H4 (cell line): ENCODE results near the gene ADCY5. TPM values are rescaled to one million over a fixed set of nuclear protein-coding genes. Genes with fewer than 3 reads are reported as not detected.
A peak's percentile ranks its signal among the peaks of the same experiment; 100 is the strongest.

ENCODE experiments used
- DNase-seq: peaks from one replicate; pipeline ENCODE4 v3.0.0-alpha.2; 2015; ENCODE audit warnings: low spot score
- total RNA-seq: library from RNA; depleted of rRNA; stranded (reverse); fragments of >200 nt; shearing (Covaris generic); gene quantifications from 2 replicates; pipeline ENCODE4 v1.2.3, GENCODE V29; 2014

Gene ADCY5
- total RNA-seq, 1 experiment from 2014 or later: 0.85 TPM

- no peak for DNase-seq
Observed at GRCh38 chr3:123458255-123458654, 9.4 kb upstream of the ADCY5 start.

DNA sequence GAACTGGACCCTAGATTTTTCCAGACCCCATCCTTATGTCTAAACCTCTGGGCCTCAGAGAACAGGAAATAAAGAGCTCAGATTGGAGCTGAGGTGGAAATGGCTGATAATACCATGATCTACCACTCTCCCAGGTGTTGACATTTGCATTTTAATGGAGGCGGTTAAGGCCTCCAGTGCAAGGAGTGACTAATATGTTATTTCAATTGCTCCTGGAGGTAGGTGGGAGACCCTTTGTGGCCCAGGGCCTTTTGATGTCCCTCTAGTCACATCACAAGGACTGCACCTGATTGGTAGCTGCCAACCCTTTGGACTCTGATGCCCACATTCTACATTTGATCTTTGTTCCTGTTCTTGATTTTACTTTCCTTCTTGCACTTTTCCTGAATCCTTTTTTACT lies 9.0 kb upstream of the ADCY5 start:
- no peak for DNase-seq

DNA sequence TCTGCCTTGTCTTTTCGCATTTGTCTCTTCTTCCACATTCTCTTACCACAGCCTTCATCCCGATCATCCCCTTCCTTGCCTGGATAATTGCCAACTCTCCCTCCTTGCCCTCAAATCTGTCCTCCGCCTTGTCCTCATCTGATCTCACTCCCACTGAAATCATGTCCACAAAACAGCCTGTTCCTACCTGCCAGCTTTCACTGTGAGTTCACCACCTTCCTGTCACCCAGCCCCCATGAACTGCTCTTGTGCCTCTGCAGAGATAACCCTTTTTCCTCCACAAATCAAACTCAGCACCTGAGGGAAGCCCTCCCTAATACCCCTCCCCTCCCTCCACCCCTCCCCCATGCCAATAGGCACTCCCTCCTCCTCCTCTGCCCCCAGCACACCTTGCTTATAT lies 4.8 kb upstream of the ADCY5 start:
- no peak for DNase-seq

DNA sequence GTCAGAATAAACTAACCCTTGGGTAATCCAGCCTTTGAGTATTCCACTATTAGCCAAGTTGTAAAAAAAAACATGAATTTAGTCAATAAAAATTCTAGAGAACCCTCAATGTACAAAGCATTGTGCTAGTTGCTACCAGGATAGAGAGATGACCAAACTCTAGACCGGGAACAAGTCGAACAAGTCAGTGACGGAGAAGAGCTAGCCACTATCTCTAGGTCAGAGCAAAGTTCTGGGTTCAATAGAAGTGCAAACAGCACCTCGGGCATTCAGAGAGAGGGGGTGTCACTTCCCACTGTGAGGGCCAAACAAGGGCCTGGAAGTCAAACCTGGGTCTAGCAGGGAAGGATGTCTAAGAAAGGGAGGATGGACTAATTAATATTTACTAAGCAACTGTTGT lies 2.3 kb upstream of the ADCY5 start:
- DNase-seq: no peak

- DNase-seq: no peak
Observed at GRCh38 chr3:123449997-123450604, 1.2 kb upstream of the ADCY5 start.

DNA sequence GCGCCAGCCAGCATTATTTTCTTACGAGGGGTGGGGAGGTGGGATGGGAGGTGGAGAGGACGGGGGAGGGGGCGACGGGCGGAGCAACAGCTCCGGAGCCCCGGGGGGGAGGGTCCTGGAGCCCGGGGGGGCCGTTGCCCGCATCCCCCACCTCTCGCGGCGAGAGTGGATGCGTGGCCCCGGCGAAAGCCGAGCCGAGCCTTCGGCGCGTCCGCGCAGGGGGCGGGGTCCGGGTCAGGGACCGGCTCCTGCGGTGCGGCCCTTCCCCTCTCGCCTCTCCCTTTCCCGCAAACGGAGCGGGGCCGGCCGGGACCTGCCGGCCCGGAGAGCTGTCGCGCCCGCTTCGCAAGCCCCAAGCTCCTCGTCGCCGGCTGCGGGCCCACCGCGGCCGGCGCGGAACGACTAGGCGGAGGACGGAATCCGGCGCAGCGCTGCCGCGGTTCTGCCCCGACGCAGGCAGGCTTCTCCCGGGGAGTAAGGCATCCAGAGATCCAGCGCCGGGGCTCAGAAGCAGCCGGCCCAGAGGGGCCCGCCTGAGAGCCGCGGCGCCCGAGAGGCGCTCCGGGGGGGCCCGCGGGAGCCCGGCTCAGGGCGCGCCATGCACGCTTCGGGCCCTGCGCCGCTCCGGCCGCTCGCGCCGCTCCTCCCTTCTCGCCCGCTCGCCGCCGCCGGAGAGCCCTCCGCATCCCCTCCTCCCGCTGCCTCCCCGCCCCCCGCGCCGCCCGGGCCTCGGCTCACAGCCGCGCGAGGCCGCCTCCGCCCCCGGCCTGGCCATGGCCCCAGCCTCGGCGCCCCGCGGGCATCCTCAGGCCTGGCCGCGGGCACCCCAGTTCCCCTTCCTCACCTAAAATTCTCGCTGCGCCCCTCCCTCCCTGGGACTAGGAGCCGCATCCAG lies 459 bp upstream of the ADCY5 start:
- no peak for DNase-seq

DNA sequence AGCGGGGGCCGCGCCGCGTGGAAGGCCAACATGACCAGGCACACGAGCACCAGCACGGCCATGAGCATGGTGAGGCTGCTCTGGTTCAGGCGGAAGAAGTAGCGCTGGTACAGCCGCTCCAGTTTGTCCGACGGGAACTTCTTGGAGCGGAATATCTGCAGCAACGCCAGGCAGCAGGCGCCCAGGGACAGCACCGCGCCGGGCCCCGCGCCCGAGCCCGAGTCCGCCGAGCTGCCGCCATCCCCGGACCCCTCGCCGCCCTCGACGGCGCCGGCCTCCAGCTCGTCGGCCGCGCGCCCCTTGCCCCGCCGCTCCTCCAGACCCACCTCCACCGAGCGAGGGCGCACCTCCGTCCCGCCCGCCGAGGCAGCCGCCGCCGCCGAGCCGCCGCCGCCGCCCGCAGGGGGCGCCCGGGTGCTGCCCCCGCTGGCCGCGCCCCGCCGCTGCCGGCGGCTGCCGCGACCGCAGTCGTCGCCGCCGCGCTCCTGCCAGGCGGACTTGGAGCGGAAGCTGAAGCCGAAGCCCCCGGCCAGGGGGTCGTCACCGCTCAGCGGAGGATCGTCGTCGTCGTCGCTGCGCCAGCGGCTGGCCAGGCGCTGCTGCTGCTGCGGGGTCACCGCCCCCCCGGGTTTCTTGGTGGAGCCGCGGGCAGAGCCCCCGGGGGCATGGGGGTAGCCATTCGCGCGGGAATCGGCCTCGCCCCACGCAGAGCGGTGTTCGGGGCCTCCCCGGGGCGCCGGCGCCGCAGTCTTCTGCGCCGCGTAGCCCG lies 957 bp downstream of the ADCY5 start:
- no peak for DNase-seq

GRCh38 chr3:123447416-123447748 lies 1.5 kb downstream of the ADCY5 start:
- DNase-seq: no peak

DNA sequence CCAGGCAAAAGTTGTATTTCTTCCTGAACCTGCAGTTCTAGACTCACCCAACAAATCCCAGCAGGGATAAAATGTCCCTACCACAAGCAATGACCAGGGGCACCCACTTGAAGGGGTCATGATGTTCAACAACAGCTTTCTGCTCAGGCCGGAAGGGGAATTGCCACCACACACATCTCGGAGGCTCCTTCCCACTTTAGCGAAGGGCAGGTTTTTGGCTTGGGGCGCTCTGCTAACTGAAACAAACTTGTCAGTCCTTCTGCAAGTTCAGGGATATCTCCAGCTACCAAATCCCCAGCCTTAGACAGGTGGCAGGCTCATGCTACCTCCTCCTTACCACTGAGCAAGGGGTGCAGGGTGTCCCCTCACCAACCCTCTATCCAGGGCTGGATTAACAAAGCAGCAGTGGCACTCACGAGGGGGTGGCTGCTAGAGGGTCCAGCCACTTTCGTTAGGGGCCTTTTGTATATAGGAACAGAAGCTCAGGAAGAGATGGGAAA lies 2.2 kb downstream of the ADCY5 start:
- no peak for DNase-seq

GRCh38 chr3:123446210-123446609 lies 2.7 kb downstream of the ADCY5 start:
- no peak for DNase-seq

DNA sequence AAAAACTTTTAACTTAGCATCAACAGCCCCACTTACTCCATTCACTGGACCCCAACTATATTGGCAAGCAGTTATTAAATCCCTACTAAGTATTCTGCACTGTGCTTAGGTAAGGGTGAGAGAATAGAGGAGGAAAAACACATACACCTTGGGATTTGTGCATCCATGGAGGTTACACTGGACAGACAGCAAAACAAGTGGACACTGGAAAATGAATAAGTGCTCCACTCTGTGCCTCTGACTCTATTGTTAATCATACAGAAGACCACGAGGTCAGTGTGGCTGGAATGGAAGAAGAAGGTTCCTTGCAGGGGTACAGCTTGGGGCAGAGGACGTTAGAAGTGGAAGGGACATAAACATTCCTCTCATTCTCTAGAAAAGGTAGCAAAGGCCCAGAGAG lies 3.2 kb downstream of the ADCY5 start:
- no peak for DNase-seq

DNA sequence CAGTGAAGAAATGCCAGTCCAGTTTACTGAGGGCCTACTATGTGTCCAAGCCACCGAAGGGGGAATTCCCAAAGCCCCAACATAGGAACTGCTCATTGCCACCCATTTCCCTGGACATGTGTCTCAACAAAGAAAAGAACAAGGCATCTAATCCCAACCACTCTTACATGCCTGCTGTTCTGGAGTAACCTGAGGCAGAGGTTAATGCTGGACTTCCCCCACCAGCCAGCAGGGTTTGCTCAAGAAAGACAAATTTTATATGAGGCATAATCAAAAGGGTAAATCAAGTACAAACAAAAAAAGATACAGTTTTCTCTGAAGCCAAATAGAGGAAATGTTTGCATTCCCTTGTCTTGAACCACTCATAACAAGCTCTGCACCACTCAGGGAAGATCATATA lies 4.1 kb downstream of the ADCY5 start:
- no peak for DNase-seq

DNA sequence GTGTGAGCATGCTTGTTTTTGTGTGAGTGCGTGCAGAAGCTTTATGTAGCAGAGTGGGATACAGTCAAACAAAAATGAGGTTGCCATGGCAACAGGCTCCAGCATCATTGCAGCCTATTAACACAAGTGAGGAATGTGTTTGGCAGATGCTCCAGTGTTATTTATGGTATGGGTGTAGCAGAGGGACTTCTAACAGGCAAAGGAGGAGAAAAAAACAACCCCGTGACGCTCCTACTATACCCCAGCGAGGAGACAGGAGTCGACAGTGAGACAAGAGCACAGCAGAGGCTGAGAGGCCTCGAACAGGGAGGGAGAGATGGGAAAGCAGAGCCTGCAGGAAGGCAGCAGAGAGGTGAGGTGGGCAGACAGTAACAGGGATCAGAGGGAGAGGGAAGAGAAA lies 4.9 kb downstream of the ADCY5 start:
- no peak for DNase-seq

DNA sequence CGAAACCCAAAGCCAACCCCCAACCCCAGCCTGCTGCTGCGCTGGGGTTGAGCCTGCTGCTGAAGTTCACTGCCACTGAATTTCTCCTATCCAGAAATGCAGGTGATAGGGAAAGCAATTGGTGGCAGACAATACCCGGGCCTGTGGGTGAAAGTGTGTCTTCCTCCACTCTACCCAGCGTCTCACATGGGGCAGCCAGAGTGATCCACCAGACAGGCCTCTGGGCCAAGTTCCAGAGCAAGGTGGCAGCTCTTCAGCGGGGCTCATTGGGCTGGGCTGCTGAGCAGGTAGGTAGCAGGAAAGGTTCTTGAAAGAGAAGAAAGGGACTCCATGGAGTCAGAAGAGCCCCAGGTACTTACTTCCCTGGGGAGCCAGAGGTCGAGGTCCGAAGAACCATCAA lies 6.0 kb downstream of the ADCY5 start:
- no peak for DNase-seq

DNA sequence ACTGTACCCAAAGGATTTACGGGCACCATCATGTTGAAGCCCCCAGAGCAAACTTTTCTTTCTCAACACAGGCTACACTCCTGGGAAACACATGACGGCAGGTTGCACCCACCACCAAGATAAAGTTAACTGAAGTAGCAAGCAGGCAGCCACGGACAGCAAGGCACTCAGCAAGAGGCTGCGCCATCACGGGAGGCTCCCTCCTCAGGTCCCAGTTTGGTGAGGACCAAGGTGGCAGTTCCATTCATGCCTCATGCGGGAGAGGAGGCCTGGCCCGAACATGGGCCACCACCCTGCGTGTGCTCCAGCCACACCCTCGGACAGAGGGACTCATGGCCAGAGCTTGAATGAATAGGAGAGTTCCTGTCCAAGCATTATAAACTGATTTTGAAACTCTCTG lies 6.8 kb downstream of the ADCY5 start:
- no peak for DNase-seq

- no peak for DNase-seq
Observed at GRCh38 chr3:123439806-123440580, 8.9 kb downstream of the ADCY5 start.

GRCh38 chr3:123432832-123433523 lies 15.9 kb downstream of the ADCY5 start:
- no peak for DNase-seq

- DNase-seq: peak; percentile 76
Observed at GRCh38 chr3:123431658-123432324, 17.1 kb downstream of the ADCY5 start.

DNA sequence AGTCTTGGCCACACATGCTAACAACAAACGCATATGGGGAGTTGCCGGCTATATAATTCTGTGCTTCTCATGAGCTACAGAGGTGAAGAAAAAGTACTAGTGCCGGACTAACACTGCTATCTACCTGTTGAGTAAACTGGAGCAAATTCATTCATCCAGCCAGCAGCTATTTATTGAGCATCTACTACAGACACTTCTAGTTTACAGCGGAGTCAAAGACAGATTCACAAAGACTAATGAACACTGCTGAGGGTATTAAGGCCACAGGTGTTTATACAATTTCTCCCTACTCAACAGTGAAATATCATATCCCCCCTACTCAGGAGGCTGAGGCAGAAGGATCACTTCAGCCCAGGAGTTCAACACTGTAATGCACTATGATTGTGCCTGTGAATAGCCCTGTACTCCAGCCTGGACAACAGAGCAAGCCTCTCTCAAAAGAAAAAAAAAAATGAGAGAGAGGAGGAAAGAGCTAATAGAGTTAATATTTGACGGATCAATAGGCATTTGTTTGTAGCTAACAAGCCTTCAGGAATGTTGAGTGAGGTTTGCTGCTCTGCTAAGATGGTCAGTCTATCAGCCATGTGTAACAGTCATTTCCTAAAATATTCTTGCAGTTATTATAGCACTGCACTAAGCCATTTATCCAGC lies 17.8 kb downstream of the ADCY5 start:
- no peak for DNase-seq

GRCh38 chr3:123430266-123430665 lies 18.6 kb downstream of the ADCY5 start:
- DNase-seq: no peak
